IMR-90 (cell line): Measurements from ENCODE around the gene BRAT1.

ENCODE experiments used
- BHLHE40 ChIP-seq: fragments of 150-350 bp; IDR thresholded peaks from 2 replicates; pipeline ENCODE4 v1.6.1; 2016; ENCODE audit warnings: mild to moderate bottlenecking, low read depth, low read length
- CEBPB ChIP-seq: IDR thresholded peaks from 2 replicates; pipeline ENCODE4 v1.6.1; 2012; ENCODE audit warnings: low read depth, low read length, improper control_type of control experiment
- CTCF ChIP-seq: conservative IDR thresholded peaks from 2 replicates; pipeline ENCODE4 v1.5.1; 2012; ENCODE audit warnings: mild to moderate bottlenecking, low read depth, low read length, improper control_type of control experiment
- FOS ChIP-seq: fragments of 150-350 bp; IDR thresholded peaks from 2 replicates; pipeline ENCODE4 v1.6.1; 2016; ENCODE audit warnings: low read depth, low read length
- MAFK ChIP-seq: IDR thresholded peaks from 2 replicates; pipeline ENCODE4 v1.6.1; 2012; ENCODE audit warnings: low read depth, low read length, improper control_type of control experiment
- MAZ ChIP-seq: IDR thresholded peaks from 2 replicates; pipeline ENCODE4 v1.6.1; 2012; ENCODE audit warnings: low read depth, mild to moderate bottlenecking, low read length, improper control_type of control experiment, moderate library complexity, borderline replicate concordance
- MXI1 ChIP-seq: IDR thresholded peaks from 2 replicates; pipeline ENCODE4 v1.6.1; 2012; ENCODE audit warnings: low read depth, mild to moderate bottlenecking, low read length, moderate library complexity, borderline replicate concordance
- RAD21 ChIP-seq: IDR thresholded peaks from 2 replicates; pipeline ENCODE4 v1.6.1; 2012; ENCODE audit warnings: low read length, improper control_type of control experiment
- RFX5 ChIP-seq: IDR thresholded peaks from 2 replicates; pipeline ENCODE4 v1.8.0; 2012; ENCODE audit warnings: low read depth, mild to moderate bottlenecking, low read length, moderate library complexity
- SMC3 ChIP-seq: fragments of 150-350 bp; IDR thresholded peaks from 2 replicates; pipeline ENCODE4 v1.6.1; 2016; ENCODE audit warnings: low read depth, mild to moderate bottlenecking, antibody characterized with exemption, low read length, moderate library complexity

GRCh38 chr7:2568521-2569223, 13.3 kb upstream of the BRAT1 start:
- TF ChIP-seq CTCF (no peak), BHLHE40 (no peak), CEBPB (no peak), RFX5 (no peak), RAD21 (no peak), SMC3 (no peak), FOS (no peak), MAFK (no peak), MXI1 (no peak), MAZ (no peak)
